Measurements from ENCODE around the gene MAPK11.

MAPK11 gene

GRCh38 chr22:50301581-50301991 lies 31.4 kb upstream of the MAPK11 start:
- ATAC-seq: no peak
- no peak for TF ChIP-seq ZNF565 (CRISPR knock-in tag; conservative IDR thresholded peaks at IDR 0.05; ENCODE audit: low read depth)
- no peak for TF ChIP-seq ZFP30 (CRISPR knock-in tag; IDR thresholded peaks at IDR 0.05)

- TF ChIP-seq CSRNP3 (CRISPR knock-in tag; IDR thresholded peaks at IDR 0.05) (no peak), ZNF565 (CRISPR knock-in tag; conservative IDR thresholded peaks at IDR 0.05; ENCODE audit: low read depth) (no peak), ARNTL (CRISPR knock-in tag; IDR thresholded peaks at IDR 0.05; ENCODE audit: borderline replicate concordance, low read depth) (no peak), TOX (CRISPR knock-in tag; IDR thresholded peaks at IDR 0.05; ENCODE audit: borderline replicate concordance) (no peak), TSHZ2 (CRISPR knock-in tag; IDR thresholded peaks at IDR 0.05) (no peak), SNAI2 (CRISPR knock-in tag; IDR thresholded peaks at IDR 0.05) (no peak), PPARA (CRISPR knock-in tag; IDR thresholded peaks at IDR 0.05; ENCODE audit: borderline replicate concordance) (no peak), BACH2 (CRISPR knock-in tag; IDR thresholded peaks at IDR 0.05; ENCODE audit: borderline replicate concordance) (no peak), RARB (CRISPR knock-in tag; IDR thresholded peaks at IDR 0.05) (no peak), PATZ1 (CRISPR knock-in tag; IDR thresholded peaks at IDR 0.05; ENCODE audit: borderline replicate concordance) (no peak), ZFP30 (CRISPR knock-in tag; IDR thresholded peaks at IDR 0.05) (no peak)
- ATAC-seq: no peak
Measured at GRCh38 chr22:50300620-50301257, 30.6 kb upstream of the MAPK11 start.

- no peak for ATAC-seq
- no peak for TF ChIP-seq SNAI2 (CRISPR knock-in tag; IDR thresholded peaks at IDR 0.05)
- TF ChIP-seq ZNF70 (CRISPR knock-in tag; IDR thresholded peaks at IDR 0.05): no peak
- TF ChIP-seq ZNF565 (CRISPR knock-in tag; conservative IDR thresholded peaks at IDR 0.05; ENCODE audit: low read depth): no peak
- TF ChIP-seq ISL1 (CRISPR knock-in tag; IDR thresholded peaks at IDR 0.05): no peak
- no peak for TF ChIP-seq CSRNP3 (CRISPR knock-in tag; IDR thresholded peaks at IDR 0.05)
- TF ChIP-seq GLIS3 (CRISPR knock-in tag; IDR thresholded peaks at IDR 0.05): no peak
- TF ChIP-seq ARNTL (CRISPR knock-in tag; IDR thresholded peaks at IDR 0.05; ENCODE audit: borderline replicate concordance, low read depth): no peak
- TF ChIP-seq PATZ1 (CRISPR knock-in tag; IDR thresholded peaks at IDR 0.05; ENCODE audit: borderline replicate concordance): no peak
- TF ChIP-seq CSDC2 (CRISPR knock-in tag; IDR thresholded peaks at IDR 0.05): no peak
- no peak for TF ChIP-seq RARB (CRISPR knock-in tag; IDR thresholded peaks at IDR 0.05)
- TF ChIP-seq POU6F1 (CRISPR knock-in tag; IDR thresholded peaks at IDR 0.05; ENCODE audit: borderline replicate concordance, low read depth): no peak
- no peak for TF ChIP-seq OSR1 (CRISPR knock-in tag; IDR thresholded peaks at IDR 0.05)
- TF ChIP-seq CREB5 (CRISPR knock-in tag; IDR thresholded peaks at IDR 0.05; ENCODE audit: low read depth): no peak
- no peak for TF ChIP-seq ZFP30 (CRISPR knock-in tag; IDR thresholded peaks at IDR 0.05)
- no peak for TF ChIP-seq TOX (CRISPR knock-in tag; IDR thresholded peaks at IDR 0.05; ENCODE audit: borderline replicate concordance)
Measured at GRCh38 chr22:50299785-50300619, 29.8 kb upstream of the MAPK11 start.

Data from SK-N-SH treated with all-trans-retinoic acid at 6 μM for 48 hours (cell line).